Frontal cortex (tissue), 4 donors: ENCODE data around the gene BCKDK. TPM values are rescaled to one million over a fixed set of nuclear protein-coding genes. Genes with fewer than 3 reads are reported as not detected.

Source experiments
- DNase-seq, 2 donors: peaks; one replicate each; pipeline ENCODE4 v3.0.0; 2012; ENCODE audit warnings: low spot score in 2 of 2
- FAIRE-seq: peaks from 2 replicates; lab custom pipeline; 2012; peaks lifted over from hg19 to GRCh38; lab: Jason Lieb, UNC
- total RNA-seq: library from RNA; depleted of rRNA; stranded (reverse); fragments of >200 nt; gene quantifications from one replicate; pipeline ENCODE4 v1.2.3, GENCODE V29; 2014
- donor health status: control.
- donor health status: control.
- donor health status: control.

BCKDK gene
- total RNA-seq, 1 donor from 2014 or later, result 11.4 TPM

GRCh38 chr16:31079342-31079944 is 28.7 kb upstream of the BCKDK start:
- DNase-seq (no peak), FAIRE-seq (no peak)

DNA sequence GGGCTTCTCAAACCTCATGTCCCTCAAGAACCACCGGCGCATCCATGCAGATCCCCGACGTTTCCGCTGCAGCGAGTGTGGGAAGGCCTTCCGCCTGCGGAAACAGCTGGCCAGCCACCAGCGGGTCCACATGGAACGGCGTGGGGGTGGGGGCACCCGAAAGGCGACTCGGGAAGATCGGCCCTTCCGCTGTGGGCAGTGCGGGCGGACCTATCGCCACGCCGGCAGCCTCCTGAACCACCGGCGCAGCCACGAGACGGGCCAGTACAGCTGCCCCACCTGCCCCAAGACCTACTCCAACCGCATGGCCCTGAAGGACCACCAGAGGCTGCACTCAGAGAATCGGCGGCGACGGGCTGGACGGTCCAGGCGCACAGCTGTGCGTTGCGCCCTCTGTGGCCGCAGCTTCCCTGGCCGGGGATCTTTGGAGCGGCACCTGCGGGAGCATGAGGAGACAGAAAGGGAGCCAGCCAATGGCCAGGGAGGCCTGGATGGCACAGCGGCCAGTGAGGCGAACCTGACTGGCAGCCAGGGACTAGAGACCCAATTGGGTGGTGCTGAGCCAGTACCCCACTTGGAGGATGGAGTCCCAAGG is 28.1 kb upstream of the BCKDK start:
- FAIRE-seq (no peak), DNase-seq (no peak)

DNA sequence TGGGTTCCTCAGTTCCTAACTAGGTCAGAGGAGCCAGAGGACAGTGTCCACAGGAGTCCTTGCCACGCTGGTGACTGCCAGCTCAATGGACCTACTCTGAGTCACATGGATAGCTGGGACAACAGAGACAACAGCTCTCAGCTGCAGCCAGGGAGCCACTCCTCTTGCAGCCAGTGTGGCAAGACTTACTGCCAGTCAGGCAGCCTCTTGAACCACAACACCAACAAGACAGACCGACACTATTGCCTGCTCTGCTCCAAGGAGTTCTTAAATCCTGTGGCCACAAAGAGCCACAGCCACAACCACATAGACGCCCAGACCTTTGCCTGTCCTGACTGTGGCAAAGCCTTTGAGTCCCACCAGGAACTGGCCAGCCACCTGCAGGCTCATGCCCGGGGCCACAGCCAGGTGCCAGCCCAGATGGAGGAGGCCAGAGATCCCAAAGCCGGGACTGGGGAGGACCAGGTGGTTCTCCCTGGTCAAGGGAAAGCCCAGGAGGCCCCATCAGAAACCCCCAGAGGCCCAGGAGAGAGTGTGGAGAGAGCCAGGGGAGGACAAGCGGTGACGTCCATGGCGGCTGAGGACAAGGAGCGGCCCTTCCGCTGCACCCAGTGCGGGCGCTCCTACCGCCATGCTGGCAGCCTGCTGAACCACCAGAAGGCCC is 27.3 kb upstream of the BCKDK start:
- FAIRE-seq, result no peak
- no peak for DNase-seq

DNA sequence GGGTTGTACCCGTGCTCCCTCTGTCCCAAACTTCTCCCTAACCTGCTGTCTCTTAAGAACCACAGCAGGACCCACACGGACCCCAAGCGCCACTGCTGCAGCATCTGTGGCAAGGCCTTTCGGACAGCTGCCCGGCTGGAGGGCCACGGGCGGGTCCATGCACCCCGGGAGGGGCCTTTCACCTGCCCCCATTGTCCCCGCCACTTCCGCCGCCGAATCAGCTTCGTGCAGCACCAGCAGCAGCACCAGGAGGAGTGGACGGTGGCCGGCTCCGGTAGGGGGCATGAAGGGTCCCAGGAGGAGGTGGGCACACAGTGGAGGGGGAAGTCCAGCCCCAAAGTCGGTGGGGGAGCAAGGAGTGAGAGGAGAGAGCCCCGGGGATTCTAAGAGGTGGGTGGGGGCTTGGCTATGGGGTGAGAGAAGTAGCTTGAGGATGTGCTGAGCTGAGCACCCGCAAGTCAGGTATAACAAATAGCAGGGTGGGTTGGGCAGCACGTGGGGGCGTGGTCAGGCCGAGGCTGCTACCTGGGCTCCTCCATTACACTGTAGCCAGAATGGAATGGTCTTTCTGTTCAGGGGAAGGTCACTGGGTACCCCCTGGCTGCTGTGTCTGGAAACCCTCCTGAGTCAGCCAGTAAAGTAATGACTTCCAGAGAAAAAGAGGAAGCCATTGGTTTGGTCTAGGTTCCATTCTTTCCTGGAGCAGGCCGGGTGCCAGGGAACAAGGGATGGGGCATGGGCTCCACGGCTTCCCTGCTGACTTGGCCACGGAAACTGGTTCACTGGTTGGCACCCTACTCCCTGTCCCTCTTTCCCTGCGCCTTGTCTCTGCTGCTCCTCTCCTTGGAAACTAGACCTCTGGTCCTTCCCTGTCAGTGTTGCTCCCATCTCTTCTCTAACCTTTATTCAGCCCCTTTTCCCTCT is 26.5 kb upstream of the BCKDK start:
- no peak for FAIRE-seq
- DNase-seq, result no peak

DNA sequence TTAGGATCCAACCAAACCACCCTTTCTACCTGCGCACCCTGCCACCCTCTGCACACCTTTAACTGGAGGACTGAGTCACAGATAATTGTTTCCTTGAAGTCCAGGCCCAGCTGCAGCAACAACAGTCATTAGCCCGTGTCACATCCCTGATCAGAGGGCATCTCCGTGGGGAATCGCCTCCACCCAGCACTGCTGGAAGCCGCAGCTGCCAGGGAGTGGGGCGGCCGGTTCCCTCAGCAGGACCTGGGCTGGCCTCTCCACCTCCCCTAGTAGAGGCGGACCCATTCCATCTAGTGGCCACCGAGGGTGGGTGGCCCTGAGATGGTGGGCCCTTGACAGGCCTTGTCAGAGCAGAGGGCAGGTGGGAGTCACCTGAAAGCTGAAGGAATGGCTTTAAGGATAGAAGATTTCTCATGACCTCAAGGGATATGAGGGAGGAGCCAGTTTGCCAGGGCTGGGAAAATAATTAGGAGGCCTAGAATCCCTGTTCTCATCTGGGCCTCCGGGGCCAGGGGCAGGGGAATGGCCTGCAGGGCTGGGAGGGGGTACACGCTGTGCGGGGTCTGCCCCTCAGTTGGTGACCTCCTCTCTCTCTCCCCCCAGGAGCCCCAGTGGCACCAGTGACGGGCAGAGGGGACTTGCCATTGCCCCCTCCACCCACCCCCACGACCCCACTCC is 25.7 kb upstream of the BCKDK start:
- DNase-seq, result no peak
- no peak for FAIRE-seq

DNA sequence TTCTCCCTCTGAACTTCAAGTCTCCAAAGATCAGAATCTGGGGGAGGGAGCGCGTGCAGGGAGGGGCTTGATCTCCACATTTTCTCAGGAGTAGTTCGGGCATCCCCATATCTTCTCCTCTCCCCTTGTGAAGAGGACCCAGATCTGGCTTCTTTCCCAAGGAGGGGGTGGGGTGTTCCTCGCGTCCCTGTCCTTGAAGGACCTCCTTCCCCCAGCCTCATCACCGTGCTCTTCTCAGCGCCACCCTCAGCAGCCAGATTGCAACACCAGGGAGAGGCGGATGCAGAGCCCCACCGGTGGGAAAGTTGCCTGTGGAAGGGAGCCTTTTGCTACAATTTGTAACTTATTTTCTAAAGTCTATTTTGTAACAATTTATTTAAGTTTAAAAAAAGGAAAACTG is 25.1 kb upstream of the BCKDK start:
- FAIRE-seq, result no peak
- no peak for DNase-seq

- no peak for DNase-seq
These were observed 24.6 kb upstream of the BCKDK start for GRCh38 chr16:31083556-31083955.

GRCh38 chr16:31083981-31084380 is 24.2 kb upstream of the BCKDK start:
- FAIRE-seq, result no peak

More at GRCh38 chr16:31083556-31083955, 24.6 kb upstream of the BCKDK start:
- FAIRE-seq, result no peak

DNA sequence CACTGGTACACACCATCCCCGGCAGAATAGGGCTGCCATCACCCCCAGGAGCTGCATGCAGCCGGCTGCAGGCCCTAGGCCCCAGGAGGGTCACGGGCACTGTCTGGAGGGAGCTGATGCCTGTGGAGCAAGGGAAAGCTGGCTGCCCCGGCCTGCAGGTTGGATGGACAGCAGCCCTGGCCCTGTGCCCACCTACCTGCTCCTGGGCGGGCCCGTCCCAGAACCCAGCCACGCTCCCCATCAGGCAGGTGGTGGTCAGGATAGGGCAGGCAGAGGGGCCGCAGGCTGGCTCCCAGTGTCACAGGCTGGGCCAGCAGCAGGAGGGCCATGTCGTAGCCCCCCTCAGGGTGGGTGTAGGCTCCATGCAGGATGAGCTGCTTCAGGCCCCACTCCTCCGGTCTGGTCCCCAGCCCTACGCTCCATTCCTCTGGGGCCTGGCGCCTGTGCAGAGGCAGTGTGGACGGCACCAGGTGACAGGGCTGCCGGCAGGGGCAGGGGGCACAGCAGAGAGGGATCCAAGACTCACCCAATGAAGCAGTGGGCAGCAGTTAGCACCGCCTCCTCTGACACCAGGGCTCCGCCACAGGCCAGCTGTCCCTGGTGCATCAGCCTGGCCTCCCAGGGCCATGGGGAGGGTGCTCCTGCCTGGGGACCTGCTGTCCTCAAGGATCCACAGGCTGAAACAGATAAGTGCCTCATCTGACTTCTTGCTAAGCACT is 23.4 kb upstream of the BCKDK start:
- FAIRE-seq, result no peak
- no peak for DNase-seq

More at GRCh38 chr16:31083981-31084380, 24.2 kb upstream of the BCKDK start:
- DNase-seq, result no peak

DNA sequence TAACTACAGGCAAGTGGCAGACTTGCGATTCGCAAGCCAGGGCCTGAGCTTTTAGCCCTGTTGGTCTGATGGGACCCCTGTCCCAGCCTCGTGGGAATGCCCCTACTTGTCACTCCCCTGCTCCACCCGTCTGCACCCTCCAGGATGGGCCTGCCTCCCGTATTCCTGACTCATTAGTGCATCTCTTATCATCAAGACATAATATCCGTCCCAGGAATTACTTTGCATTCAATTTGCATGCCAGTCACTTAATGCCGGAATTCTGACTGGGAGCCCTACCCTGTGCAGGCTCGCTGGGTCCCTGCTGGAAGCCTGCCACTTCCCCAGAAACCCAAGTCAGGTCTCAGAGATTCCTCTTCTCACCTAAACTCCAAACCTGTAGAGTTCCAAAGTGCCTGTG is 22.8 kb upstream of the BCKDK start:
- no peak for DNase-seq
- FAIRE-seq, result no peak

DNA sequence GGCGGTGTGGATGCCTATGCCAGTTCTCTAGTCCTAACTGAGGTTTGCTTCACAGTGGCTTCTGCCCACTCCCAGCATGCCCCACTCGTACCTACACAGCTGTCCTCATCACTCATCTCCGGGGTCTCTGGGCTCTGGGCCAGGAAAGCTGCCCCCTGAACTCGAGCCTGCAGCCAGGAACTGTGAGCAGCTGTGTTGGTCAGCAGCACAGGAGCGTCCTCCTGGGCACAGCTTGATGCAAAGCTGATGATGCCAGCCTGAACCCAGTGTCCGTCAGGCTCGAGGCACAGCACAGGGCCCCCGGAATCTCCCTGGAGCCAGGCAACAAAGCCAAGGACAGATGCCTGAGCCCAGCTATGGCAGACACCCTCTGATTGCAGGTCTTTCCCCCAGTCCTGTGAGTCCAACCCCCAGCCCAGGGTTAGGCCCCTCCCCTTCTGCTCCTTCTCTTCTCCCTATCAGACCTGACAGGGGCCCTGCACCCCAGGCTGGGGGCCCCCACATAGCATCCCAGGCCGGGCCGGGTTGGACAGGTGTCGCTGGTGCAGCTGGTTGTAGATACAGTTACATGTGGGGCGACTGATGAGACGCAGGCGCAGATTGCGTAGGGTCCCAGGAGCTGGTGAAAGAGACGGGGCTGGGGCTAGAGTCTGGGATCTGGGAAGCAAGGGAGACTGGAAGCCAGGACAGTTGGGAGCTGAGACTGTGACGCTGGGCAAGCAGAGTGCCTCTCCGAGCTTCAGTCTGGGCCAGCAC is 22.1 kb upstream of the BCKDK start:
- DNase-seq (no peak), FAIRE-seq (no peak)

DNA sequence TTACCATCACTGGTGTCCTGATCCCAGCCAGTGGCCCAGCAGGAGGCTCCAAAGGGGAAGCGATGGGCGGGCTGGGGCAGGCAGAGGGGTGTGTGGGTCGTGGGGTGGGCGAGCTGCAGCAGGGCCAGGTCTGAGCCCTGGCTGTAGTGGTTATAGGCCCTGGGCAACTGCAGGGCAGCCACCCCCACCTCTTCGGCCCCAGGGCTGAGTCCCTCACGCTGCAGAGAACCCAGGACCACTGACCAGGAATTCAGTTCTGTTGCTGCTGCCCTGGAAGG is 21.6 kb upstream of the BCKDK start:
- FAIRE-seq, result no peak
- no peak for DNase-seq

DNA sequence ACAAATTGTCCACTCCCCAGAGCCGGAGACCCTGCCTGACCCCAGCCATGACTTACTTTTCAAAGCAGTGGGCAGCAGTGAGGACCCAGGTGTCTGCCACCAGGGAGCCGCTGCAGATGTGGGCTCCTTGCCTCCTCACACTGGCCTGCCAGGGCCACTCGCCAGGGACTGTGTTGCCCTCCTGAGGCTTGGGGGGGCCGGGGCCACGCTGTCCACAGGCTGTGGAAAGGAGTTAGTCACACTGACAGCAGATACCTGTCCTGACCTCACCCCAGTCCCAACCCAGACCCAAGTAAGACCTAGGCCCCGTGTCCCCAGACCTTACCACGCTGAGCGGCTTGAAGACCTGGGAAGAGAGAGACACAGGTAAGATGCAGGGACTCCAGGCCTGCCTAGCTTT is 20.7 kb upstream of the BCKDK start:
- FAIRE-seq (no peak), DNase-seq (no peak)

DNA sequence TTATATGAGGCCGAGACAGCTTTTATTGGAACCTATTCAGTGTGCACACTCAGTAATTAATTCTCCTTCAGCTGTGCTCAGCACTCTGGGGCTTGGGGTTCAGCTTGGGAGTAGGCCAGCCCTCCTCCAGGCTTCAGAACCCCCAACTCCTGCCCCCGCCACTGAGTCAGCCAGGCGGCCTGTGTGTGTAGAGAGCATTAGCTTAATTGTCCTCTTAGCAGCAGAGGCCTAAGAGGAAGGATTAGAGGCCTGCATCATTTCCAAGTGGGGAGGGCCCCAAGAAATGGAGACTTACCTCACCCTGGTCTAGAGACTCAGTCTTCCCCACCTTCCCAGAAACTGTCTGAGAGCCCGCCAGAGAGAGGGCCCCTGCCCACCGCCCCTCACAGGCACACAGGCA is 20.2 kb upstream of the BCKDK start:
- FAIRE-seq, result no peak

DNA sequence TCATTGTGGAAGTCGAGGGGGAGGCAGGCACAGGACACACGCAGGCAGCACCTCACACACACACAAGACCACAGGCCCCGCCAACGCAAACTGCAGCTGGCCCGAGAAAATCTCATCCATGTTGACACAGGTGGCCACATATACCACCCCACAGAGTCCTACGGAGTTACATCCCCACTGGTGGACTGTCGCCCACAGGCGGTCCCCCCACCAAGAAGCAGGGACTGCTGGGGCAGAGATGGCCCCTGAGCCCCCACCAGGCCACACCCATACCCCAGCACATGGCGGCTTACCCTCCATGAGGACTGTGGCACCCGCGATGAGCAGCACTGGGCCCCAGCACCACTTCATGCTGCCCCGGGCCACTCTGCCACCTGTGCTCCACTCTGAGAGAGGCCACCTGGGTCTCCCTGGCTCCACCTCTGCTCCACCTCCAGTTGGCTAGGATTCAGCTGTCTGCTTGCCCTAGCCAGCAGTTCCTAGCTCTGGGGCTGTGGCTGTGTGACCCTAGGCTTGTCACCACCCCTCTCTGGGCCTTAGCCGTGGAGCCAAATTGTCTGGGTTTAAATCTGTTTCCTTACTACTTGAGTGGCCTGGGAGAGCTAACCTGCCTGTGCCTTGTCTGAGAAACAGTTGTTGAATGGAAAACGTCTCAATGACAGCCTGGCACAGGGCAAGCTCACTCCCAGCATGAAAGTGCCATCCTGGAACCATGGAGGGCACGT is 19.6 kb upstream of the BCKDK start, which contains the start of gene PRSS53:
PRSS53 (minus strand) TSS at position 485 of the 725 bp plus-strand sequence; CDS start at position 351, 134 bp downstream.
- DNase-seq (no peak), FAIRE-seq (no peak)

More for the DNA sequence above, 20.2 kb upstream of the BCKDK start:
- no peak for DNase-seq

GRCh38 chr16:31089199-31089598 is 19.0 kb upstream of the BCKDK start:
- FAIRE-seq, result no peak

DNA sequence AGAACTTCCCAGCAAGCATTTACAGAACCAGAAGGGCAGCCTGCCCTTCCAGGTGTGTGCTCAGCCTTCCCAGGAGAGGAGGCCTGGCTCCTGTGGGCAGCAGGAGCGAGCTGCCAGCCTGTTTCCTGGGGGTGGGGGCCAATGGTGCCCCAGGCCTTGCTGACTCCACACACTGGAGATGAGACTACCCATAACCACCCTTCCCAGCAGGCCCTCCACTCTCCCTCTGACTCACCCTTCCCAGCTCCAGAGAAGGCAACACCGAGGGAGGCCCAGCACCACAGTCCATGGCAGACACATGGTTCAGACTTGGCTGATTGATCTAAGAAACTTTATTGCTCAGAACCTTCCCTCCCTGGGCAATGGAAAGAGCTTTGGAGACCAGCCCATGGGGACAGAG is 17.6 kb upstream of the BCKDK start:
- FAIRE-seq (no peak), DNase-seq (no peak)

More at GRCh38 chr16:31089199-31089598, 19.0 kb upstream of the BCKDK start:
- no peak for DNase-seq

- FAIRE-seq, result no peak
- no peak for DNase-seq
These were observed 15.9 kb upstream of the BCKDK start for GRCh38 chr16:31092330-31092729.
